Heart left ventricle (tissue), 13 donors: ENCODE measurements around the gene KCNAB1.

Experiments used
- POLR2A ChIP-seq, 2 donors: fragments of 450-650 bp; IDR thresholded peaks; one replicate each; pipeline ENCODE4 v1.6.1; 2017; ENCODE audit warnings: antibody characterized with exemption in 2 of 2, mild to moderate bottlenecking in 2 of 2, moderate library complexity in 2 of 2
- TF ChIP-seq, protein P1 (sequence below), 12 donors: fragments of 200-600 bp; sonication (generic) in 4 of 12; IDR thresholded peaks; one replicate each; pipeline versions ENCODE4 v1.5.0 to v1.8.0; 2018 to 2022; ENCODE audit warnings: antibody characterized with exemption in 12 of 12, mild to moderate bottlenecking in 5 of 12
- donor health status: ischemic (EF 13 %, LVEDD 7.1; RV severe dilation, severe dysfunction).
- donor health status: DM: no; HTN: yes; CAD: no.
- donor health status: DM: no; HTN: no; CAD: no.
- donor health status: ischemic (EF 25% LVEDD 6.9; RV normal size, moderate dysfunction).
- donor health status: ischemic (EF 25% LVEDD 5.7; RV mildly dilated, moderate dysfunction).
- donor health status: ischemic (EF 35%, LVEDD 5.7; RV mildly dilated, moderate dysfunction).
- donor health status: nonischemic (EF 11% LVEDD 7.7; RV severe dilation, severe dysfunction).
- donor health status: DM: yes; HTN: yes; CAD: no.
- donor health status: PGD.
- donor health status: ischemic (EF 29% LVEDD 5.4; RV normal size, mild dysfunction).
- donor health status: nonischemic (EF 23%, LVEDD 6.1; RV moderate dilation, normal function).

DNA sequence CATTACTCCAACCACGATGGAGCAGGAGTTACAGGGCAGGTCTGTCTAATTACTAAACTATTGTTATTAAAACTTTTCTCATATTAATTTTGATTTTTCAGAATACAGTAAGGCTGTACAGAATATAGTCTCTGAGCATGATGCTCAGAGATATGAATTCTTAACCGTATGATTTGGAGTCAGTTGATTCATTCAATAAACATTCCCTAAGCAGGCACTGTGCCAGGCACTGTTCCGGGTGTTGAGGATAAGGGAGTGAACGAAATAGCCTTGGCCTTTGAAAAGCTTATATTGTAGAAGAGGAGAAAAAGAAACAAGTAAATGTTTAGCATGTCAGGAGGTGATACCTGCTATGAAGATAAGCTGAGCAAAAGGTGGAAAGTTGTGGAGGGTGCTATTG lies 187.3 kb downstream of the KCNAB1 start:
- TF ChIP-seq, protein P1, sequence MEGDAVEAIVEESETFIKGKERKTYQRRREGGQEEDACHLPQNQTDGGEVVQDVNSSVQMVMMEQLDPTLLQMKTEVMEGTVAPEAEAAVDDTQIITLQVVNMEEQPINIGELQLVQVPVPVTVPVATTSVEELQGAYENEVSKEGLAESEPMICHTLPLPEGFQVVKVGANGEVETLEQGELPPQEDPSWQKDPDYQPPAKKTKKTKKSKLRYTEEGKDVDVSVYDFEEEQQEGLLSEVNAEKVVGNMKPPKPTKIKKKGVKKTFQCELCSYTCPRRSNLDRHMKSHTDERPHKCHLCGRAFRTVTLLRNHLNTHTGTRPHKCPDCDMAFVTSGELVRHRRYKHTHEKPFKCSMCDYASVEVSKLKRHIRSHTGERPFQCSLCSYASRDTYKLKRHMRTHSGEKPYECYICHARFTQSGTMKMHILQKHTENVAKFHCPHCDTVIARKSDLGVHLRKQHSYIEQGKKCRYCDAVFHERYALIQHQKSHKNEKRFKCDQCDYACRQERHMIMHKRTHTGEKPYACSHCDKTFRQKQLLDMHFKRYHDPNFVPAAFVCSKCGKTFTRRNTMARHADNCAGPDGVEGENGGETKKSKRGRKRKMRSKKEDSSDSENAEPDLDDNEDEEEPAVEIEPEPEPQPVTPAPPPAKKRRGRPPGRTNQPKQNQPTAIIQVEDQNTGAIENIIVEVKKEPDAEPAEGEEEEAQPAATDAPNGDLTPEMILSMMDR (IDR thresholded peaks at IDR 0.05): no peak
- TF ChIP-seq POLR2A (IDR thresholded peaks at IDR 0.05): no peak
